ENCODE results near the gene NTNG2. TPM values are rescaled to one million over a fixed set of nuclear protein-coding genes. Genes with fewer than 3 reads are reported as not detected.

The NTNG2 gene
- total and polyA plus RNA-seq, 9 of the 15 experiments (the other 6 are each of a cell fraction or from before 2014, with no cell fraction given) = 0.01 to 0.11 (median 0.09) TPM; not detected in 6

DNA sequence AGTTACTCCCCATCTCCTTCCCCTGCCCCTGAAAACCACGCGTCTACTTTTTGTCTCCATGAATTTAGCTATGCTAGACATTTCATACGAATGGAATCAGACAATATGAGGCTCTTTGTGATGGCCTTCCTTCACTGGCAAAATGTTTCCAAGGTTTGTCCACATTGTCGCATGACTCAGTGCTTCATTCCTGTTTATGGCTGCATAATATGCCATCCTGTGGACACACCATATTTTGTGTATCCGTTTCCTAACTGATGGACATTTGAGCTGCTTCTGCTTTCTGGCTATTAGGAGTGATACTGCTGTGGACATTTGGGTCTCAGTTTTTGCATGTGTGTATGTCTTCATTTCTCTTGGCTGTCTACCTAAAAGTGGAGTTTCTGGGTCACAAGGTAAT is 14.5 kb downstream of the NTNG2 start (continued):
- TF ChIP-seq ZNF146 (CRISPR knock-in tag; IDR thresholded peaks at IDR 0.05; ENCODE audit: unreplicated experiment) = peak; percentile 83
- TF ChIP-seq POLR2H (tag; IDR thresholded peaks at IDR 0.05; ENCODE audit: low read depth) = no peak
- TF ChIP-seq, protein P1, sequence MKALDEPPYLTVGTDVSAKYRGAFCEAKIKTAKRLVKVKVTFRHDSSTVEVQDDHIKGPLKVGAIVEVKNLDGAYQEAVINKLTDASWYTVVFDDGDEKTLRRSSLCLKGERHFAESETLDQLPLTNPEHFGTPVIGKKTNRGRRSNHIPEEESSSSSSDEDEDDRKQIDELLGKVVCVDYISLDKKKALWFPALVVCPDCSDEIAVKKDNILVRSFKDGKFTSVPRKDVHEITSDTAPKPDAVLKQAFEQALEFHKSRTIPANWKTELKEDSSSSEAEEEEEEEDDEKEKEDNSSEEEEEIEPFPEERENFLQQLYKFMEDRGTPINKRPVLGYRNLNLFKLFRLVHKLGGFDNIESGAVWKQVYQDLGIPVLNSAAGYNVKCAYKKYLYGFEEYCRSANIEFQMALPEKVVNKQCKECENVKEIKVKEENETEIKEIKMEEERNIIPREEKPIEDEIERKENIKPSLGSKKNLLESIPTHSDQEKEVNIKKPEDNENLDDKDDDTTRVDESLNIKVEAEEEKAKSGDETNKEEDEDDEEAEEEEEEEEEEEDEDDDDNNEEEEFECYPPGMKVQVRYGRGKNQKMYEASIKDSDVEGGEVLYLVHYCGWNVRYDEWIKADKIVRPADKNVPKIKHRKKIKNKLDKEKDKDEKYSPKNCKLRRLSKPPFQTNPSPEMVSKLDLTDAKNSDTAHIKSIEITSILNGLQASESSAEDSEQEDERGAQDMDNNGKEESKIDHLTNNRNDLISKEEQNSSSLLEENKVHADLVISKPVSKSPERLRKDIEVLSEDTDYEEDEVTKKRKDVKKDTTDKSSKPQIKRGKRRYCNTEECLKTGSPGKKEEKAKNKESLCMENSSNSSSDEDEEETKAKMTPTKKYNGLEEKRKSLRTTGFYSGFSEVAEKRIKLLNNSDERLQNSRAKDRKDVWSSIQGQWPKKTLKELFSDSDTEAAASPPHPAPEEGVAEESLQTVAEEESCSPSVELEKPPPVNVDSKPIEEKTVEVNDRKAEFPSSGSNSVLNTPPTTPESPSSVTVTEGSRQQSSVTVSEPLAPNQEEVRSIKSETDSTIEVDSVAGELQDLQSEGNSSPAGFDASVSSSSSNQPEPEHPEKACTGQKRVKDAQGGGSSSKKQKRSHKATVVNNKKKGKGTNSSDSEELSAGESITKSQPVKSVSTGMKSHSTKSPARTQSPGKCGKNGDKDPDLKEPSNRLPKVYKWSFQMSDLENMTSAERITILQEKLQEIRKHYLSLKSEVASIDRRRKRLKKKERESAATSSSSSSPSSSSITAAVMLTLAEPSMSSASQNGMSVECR (CRISPR knock-in tag; IDR thresholded peaks at IDR 0.05) = no peak
- TF ChIP-seq CBFA2T3 (IDR thresholded peaks at IDR 0.05) = no peak
- no peak for TF ChIP-seq RFX1 (IDR thresholded peaks at IDR 0.05)

DNA sequence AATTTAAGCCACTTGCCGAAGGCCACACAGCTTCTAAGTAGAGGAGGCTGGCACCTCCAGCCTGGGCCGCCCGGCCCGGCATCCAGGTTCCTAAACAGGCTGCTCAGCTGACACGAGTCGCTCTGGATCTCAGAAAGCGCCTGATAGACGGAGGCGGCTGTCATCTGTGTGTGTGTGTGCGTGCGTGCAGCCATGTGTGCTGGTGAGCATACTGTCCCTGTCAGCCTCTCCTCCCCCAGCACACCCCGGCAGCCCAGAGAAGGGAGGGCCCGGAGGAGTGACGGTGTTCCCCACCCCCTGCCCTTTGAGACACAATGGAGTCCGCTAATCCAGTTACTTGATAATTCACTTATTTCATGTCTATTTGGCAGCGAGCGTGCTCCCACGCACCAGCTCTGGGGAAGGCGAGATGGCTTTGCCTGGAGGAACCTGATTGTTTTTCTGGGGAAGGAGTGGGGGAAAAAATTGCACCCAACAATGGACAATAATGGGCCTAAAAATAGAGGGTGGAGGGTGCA is 20.0 kb downstream of the NTNG2 start:
- Histone ChIP-seq H3K9ac (ENCODE audit: insufficient read depth in 1 of 2, low read depth in 2 of 2, low read length in 2 of 2) (no peak overlapping the region), H3K79me2 (ENCODE audit: control insufficient read depth, insufficient read depth, low read length) (no peaks in the 10 kb centered on the region), H3K4me1 (replicated peaks in 1 of 2; ENCODE audit: control insufficient read depth in 2 of 2, insufficient read depth in 2 of 2, low read length in 2 of 2) (peaks cover 0 to 12% of the 10 kb centered on the region in 2 experiments; a peak in 2 of 5 replicates), H3K36me3 (ENCODE audit: control insufficient read depth, insufficient read depth, low read length) (no peaks in the 10 kb centered on the region), H3K27ac (ENCODE audit: extremely low read depth, low read depth, low read length) (no peak overlapping the region), H3K9me3 (replicated peaks; ENCODE audit: control insufficient read depth, insufficient read depth, low read depth, low read length) (no peaks in the 10 kb centered on the region), H2AFZ (ENCODE audit: low read depth, low read length) (no peak overlapping the region), H3K9me1 (ENCODE audit: control insufficient read depth, insufficient read depth, low read length) (no peaks in the 10 kb centered on the region), H3K4me3 (no peak overlapping the region), H4K20me1 (replicated peaks; ENCODE audit: control insufficient read depth, insufficient read depth, low read length) (peaks cover 4% of the 10 kb centered on the region), H3K27me3 (ENCODE audit: control insufficient read depth in 2 of 2, insufficient read depth in 2 of 2, low read length in 2 of 2) (peaks cover 31 to 82% of the 10 kb centered on the region in 2 experiments; a peak in 4 of 5 replicates), H3K4me2 (ENCODE audit: insufficient read depth, low read length) (no peak overlapping the region)
- FAIRE-seq (no peak), DNase-seq (ENCODE audit: extremely low read depth in 1 of 4, low spot score in 3 of 4) (no peak), ATAC-seq (no peak; the same call in 2 of the 3 replicates)
- intact Hi-C loops (cut with micrococcal nuclease) = no loop called here
- ChIA-PET POLR2A (no interaction called here), CTCF (ENCODE audit: low intra/inter-chr PET ratio) (no interaction called here)
- in situ Hi-C loops (cut with MboI) = no loop called here
- WGBS (ENCODE audit: insufficient coverage, low coverage, missing lambda C conversion rate) = 0% methylated on average over 15 of the region's 19 CpGs
- BruUV-seq (replicated peaks) = no TSS peak
- TF ChIP-seq TAF7 (tag; IDR thresholded peaks at IDR 0.05) (no peak), ZFP36 (IDR thresholded peaks at IDR 0.05; ENCODE audit: low read depth, low read length, partially characterized antibody) (peak; percentile 22), NR4A1 (CRISPR knock-in tag; IDR thresholded peaks at IDR 0.05) (no peak), NR4A1 (tag; IDR thresholded peaks at IDR 0.05) (no peak)
